OCI-LY3 (cell line): Measurements from ENCODE around the gene TECPR1.

Experiments
- EZH2phosphoT487 ChIP-seq: fragments of 200-600 bp; shearing (Covaris generic); IDR thresholded peaks from 2 replicates; pipeline ENCODE4 v1.6.1; 2018; ENCODE audit warnings: antibody characterized with exemption, mixed run types, low read depth
- TF ChIP-seq, protein P1 (sequence below): fragments of 200-600, 300-600 bp; sonication (generic); IDR thresholded peaks from 2 replicates; pipeline ENCODE4 v1.5.1; 2014; ENCODE audit warnings: antibody characterized with exemption, low read length, low read depth

- TF ChIP-seq, protein P1, sequence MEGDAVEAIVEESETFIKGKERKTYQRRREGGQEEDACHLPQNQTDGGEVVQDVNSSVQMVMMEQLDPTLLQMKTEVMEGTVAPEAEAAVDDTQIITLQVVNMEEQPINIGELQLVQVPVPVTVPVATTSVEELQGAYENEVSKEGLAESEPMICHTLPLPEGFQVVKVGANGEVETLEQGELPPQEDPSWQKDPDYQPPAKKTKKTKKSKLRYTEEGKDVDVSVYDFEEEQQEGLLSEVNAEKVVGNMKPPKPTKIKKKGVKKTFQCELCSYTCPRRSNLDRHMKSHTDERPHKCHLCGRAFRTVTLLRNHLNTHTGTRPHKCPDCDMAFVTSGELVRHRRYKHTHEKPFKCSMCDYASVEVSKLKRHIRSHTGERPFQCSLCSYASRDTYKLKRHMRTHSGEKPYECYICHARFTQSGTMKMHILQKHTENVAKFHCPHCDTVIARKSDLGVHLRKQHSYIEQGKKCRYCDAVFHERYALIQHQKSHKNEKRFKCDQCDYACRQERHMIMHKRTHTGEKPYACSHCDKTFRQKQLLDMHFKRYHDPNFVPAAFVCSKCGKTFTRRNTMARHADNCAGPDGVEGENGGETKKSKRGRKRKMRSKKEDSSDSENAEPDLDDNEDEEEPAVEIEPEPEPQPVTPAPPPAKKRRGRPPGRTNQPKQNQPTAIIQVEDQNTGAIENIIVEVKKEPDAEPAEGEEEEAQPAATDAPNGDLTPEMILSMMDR: no peak
- TF ChIP-seq EZH2phosphoT487: no peak
Observed at GRCh38 chr7:98205162-98205845, 46.7 kb downstream of the TECPR1 start.
